Neural progenitor cell (in vitro differentiated cells): ENCODE results near the gene ACKR3.

Experiments used
- CTCF ChIP-seq: fragments of 200-600 bp; sonication (generic); IDR thresholded peaks from 2 replicates; pipeline ENCODE4 v1.5.1; 2017; ENCODE audit warnings: antibody characterized with exemption, mild to moderate bottlenecking
- EZH2phosphoT487 ChIP-seq: fragments of 200-600 bp; sonication (generic); IDR thresholded peaks from 2 replicates; pipeline ENCODE4 v1.6.1; 2017; ENCODE audit warnings: antibody characterized with exemption

DNA sequence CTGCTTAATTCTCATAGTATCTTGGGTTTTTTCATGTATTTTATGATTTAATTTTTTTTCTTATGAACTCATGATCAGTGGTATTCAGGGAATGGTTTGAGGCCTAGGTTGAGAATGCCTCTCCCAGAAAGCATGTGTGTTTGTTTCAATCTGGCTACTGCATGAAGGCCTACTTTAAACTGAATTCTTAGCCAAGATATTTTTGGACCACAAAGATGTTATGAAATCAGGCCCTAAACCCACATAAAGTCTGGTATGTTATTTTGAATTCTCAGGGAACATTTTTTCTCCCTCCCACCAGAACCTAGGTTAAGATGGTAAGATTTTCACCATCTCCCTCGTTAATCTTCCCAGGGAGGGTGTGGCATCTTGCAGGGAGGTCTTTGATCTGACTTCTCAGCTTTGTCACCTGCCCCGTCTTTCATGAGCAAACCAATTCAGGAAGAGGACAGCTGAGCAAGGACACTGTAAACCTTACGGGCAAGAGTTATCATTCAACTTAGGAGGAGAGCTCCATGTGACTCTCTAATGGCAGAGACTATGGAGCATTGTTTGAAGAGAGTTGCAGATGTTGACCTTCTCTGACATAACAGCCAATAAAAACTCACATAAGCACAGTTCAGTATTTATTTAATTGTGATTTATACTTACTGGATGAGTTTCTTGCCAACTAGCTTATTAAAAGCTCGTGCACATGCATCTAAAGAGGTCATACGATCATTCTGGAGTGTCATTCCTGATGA lies 21.3 kb upstream of the ACKR3 start:
- TF ChIP-seq CTCF (no peak), EZH2phosphoT487 (no peak)
